Activated CD4-positive, alpha-beta T cell treated with anti-CD3 and anti-CD28 coated beads, Interleukin-2, Interleukin-6, amounts not matched to agents 100 ng/mL and 50 ng/mL, durations not matched to agents 16 hours and 8 hours (primary cell): ENCODE data around the gene PRKCA.

Experiments used
- DNase-seq: peaks from one replicate; pipeline ENCODE4 v3.0.0-alpha.2; 2020

The PRKCA gene

DNA sequence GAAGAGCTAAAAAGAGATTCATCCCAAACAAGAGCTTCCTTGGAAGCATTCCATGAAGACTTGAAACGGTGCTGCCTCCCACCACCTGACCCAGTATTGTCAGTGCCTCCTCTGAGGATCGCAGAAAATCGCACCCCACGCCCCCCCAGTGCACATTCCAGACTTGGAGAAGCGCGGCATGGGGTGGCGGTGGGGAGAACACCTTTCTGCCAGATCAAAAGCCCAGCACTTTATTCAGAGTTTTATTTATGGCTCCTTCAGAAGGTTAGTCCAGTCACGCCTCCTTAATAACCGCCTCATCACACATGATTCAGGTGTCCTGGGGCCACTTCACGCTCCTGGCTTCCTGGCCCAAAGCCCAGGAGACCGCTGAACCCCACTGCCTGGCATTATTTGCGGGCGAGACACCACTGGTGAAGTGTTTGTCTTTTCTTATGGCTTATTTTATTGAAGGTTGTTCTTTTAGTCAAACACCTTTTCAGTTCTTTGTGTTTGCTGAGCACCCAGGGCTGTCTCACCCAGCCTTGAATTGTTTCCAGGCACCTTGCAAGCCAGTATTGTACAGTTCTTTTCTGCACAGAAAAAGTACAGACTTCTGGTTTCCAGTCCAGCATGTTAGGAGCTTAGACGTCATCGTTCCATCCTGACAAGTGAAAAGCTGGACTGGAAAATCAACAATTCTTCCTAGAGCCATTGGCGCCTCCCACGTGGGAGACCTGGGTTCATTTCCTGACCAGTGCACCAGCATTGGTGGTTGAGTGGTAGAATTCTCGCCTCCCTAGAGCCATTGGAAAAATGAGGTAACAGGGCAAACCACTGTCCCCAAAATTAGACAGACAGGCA lies 452.9 kb downstream of the PRKCA start:
- no peak for DNase-seq

DNA sequence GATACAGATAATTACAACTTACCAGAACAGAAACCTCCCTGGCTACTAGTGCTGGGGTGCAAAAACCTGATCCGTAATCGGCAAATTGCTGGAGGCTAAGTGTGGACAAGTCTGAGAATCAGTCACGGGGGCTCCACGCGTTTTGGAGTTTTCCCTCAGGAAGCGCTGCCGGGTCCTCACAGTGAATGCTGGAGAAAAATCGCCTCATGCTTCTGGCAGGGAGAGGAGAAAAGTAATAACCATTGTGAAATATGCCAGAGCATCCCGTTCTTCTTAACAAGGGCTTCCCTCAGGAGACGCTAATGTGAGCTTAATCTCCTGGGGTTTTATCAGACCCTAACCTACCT lies 453.5 kb downstream of the PRKCA start:
- DNase-seq = no peak

DNA sequence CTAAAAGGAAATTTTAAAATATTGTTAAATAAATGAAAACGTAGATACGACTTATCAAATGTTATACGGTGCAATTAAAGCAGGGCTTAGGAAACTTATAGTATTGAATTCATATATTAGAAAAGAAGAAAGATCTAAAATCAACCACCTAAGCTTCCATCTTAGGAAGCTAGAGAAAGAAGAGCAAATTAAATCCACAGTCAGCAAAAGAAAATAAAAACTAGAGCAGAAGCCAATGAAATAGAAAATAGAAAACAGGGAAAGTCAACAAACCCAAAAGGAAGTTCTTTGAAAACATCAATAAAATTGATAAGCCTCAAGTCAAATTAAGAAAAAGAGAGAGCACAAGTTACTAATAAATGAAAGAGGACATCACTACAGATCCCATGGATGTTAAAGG lies 457.9 kb downstream of the PRKCA start:
- no peak for DNase-seq

DNA sequence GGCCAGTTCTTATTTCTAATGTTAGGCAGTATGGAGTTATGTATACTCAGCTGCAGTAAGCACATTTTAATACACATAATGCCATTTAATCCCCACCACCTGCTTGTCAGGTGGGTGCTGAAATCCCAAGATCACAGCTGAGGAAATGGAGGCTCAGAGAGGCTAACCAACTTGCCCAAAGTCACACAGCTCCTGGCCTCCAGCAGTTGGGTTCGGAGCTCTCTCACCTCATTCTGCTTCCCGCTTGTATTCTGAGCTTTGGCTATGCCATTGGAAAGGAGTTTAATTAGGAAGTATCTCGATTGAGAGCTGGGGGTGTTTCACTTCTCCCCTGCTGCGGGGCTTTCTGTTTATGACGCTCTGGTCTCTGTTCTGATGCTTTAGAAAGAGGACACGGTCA lies 459.9 kb downstream of the PRKCA start:
- no peak for DNase-seq

DNA sequence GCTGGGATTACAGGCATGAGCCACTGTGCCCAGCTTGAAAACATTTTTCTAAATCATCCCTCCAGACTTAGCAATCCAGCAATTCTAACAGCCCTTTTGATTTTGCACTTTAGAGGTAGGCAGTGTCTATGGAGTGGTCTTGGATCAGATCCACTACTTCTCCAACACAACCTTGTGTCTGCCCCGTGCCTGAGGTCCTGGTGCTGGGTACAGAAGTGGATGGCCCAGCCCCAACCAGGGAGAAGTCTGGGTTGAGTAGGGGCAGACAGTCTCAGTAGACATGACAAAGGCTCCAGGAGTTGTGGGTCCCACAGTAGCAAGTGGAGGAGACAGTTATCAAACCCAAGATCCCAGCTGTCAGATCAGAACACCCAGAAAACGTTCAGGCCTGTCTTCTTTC lies 460.6 kb downstream of the PRKCA start:
- DNase-seq = no peak

DNA sequence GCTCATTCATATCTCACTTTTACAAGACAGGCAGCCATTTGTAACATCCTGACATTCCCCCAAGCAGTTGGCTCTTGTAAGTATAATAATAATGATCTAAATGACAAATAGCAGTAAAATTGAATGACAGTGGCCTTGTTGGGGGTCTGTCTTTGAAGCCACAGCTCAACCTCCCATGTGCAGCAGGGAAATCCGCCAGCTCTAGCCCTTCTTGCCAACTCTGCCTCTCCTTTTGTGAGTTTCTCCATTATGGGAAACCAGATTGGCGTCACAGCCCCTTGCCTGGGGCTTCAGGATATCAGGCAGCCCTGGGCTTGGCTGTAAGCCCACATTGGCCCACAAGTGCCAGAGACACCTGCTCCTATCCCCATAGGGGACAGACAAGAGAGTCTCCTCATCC lies 462.1 kb downstream of the PRKCA start:
- no peak for DNase-seq

DNA sequence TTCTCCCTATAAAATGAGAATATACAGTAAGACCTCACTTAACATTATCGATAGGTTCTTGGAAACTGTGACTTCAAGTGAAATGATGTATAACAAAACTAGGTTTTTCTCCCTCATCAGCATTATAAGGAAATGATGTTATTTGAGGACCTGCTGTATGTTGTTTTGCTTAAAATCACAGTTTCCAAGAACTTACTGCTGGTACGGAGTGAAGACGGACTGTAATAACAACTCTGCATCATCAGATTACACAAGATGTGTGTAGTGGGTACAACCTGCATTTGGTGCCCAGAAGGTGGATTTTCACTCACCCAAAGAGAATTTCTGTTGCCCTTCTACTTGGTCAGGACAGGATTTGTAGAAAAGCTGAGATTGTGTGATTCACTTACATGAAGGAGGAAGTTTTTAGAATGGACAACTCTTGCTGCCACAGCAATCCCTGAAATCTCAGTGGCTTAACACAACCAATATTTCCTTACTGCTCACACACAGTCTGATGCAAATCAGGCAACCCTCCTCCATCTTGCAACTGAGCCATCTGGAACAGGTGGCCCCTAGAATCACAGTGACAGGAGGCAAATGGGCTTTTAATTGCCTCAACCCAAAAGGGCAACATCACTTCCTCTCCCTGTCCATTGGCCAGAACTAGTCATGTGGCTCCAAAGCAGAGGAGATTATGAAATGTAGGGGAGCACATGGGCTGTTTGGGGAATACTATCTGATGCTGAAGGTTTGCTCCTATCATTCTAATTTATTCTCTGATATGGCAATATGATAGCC lies 464.9 kb downstream of the PRKCA start:
- peak; percentile 50 for DNase-seq

DNA sequence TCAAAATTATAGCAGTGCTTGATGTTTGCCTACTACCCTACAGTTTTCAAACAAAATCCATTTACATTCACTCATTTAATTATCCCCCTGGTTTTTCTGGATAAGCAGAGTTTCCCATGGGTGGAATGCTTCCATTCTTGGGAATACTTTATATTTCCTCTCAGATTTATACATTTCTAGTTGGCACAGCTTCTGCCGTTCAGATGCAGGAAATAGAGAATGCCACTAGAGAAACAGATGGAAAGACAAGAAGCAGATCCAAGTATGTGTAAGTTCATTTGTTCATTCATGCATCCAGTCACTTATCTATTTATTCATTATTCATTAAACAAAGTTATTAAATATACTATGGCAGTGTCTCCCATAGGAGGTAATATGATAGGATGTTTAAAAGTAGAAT lies 467.5 kb downstream of the PRKCA start:
- DNase-seq = no peak

DNA sequence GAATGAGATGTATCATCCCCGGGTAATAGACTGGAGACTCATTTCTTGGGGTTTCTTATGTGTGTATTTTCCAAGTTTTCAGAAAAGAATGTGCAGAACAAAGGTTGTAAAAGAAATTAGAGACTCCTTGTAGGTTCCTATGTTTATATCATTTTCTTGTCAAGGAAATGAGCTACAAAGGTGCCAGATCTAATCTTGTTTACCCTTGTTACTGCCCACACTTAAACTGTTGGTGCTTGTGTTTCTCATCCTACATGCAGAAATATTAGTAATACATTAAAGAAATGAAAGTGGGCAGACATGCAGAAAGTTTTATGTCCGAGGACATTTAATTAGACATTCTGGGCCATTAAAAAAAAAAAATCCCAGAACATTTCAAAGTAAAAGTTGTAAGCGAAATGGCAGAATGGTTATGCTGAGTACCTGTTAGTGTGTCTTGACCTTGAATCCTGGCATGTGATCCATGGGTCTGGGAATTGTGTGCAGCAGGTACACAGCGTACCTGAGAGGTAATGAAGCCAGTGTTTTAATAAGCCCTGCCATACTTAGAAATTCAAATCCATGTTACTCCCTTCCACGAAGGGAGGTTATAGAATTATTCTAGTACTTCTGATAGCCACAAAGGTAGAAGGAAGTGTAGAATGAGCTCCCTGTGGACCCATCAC lies 469.9 kb downstream of the PRKCA start:
- no peak for DNase-seq

DNA sequence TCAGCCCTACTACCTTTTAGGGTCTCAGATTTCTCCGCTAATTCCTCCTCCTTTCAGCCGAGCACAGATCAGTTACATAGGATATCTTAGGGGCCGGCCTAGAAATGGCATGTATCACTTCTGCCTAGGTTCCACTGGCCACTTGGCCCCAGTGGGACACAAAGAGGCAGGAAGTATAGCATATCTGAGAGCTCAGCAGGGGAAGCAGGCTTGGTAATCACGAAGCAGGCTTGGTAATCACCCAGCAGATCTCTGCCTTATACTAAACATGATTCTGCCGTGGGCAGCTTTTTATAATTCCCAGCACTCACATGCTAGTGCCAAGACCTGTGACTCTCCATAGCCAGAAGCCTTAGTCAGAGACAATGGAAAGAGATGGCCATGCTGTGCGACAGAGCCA lies 472.9 kb downstream of the PRKCA start:
- DNase-seq = no peak

DNA sequence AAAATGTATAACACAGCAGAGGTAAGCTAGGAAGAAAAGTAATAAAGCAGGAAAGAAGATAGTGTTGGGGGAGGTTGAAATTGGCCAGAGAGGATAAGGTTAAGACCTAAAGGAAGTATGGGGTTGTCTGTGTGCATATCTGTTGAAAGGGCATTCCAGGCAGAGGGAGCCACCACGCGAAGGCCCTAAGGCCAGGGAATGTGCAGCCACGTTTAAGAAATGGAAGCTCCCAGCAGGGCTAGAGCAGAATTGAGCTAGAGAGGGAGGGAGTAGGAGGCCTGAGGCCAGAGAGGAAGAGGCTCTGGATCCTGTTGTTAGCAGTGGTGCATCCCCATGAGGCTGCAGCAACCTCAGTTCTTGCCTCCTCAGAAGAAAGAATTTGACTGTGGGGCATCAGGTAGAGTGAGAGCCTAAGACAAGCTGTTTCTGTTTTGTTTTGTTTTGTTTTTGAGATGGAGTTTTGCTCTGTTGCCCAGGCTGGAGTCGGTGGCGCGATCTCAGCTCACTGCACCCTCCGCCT lies 473.5 kb downstream of the PRKCA start:
- DNase-seq = no peak

DNA sequence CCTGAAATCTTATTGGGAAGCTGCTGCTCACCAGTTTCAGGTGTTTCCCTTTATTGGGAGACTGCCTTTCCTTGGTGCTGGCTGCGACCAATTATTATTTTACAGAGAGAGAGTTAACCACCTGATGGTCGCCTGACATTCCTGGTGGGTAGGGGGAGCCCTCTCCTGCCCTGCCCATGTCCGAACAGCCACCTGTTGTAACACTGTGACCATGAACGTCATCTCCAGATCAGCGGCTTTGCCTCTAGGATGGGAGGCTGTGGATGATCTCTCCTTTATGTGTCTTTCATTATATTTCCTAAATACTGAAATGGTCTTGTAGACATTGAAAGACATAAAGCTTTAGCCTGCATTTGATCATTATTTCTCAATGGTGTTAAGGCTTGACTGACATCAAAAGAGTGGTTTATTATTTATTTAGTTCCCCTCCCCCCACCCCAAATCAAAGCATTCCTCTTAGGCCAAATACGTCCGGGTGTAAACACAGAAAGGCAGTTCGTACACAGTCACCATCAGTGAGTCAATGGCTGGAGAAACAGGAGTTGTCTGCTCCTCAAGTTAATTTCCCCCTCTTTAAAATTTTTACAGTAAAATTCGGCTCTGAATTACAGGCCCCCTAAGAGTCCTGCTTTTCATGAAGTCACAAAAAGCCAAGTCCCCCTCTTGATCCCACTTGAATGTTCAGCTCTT lies 474.7 kb downstream of the PRKCA start:
- no peak for DNase-seq

DNA sequence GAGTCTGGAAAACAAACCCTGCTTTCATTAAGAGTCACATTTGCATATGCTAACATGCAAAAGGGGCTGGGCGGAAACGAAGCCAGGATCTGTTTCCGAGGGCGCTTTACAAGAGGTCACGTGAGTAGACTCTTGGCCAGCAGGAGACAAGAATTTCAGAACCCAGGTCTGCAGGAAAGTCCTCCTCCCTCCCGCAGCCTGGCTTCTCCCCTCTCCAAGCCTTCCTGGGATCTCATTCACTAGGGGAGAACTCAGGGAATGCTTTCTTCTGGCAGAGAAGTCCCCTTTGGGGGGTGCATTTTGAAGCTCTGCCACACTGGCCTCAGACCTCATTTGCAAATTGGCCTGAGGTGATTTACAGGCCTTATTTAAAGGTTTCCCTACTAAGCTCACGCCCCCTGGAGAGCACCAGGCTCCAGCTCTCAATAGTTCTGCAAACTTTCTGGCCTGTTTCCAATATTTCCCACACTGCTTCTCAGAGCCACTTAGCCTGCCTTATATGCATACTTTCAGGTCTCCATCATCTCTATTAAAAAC lies 475.3 kb downstream of the PRKCA start:
- no peak for DNase-seq

DNA sequence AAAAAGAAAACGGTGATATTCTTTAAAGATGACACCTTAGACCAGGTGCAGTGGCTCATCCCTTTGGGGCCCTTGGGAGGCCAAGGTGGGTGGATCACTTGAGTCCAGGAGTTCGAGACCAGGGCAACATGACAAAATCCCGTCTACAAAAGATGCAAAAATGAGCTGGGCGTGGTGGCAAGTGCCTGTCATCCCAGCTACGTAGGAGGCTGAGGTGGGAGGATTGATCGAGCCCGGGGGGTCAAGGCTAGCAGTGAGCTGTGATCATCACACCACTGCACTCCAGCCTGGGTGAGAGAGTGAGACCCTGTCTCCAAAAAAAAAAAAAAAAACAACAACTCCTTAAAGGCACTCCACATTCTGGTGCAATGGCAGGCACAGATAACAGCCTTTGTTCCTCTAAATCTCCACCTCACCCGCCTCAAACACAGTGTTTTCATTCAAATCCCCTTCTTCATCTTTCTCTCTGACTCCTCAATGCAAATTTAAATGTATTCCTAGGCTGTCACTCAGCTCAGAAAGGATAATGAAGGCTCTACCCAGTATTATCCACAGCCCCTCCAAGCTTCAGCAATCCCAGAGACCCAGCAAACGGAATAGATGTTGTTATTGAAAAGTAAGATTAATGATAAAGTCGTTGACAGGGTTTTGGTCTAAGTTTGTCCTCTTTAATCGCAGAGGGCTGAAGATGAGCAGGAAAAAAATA lies 476.3 kb downstream of the PRKCA start:
- DNase-seq = no peak

DNA sequence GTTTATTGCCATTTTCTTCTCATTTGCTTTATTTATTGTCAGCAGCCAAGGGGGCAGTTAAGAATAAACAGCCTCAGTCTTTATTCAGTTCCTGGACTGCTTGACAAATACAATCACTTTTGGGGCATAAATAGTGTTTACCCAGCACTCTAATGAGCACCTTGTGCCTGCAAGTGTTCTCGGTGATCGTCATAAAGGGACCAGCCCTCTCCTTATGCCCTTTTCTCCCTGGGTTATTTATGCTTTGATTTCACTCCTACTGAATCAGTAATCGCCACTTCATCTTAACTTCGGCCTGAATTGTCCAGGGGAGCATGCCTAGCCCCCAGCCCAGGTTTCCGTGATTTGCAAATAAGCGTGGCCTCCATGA lies 476.8 kb downstream of the PRKCA start:
- no peak for DNase-seq

DNA sequence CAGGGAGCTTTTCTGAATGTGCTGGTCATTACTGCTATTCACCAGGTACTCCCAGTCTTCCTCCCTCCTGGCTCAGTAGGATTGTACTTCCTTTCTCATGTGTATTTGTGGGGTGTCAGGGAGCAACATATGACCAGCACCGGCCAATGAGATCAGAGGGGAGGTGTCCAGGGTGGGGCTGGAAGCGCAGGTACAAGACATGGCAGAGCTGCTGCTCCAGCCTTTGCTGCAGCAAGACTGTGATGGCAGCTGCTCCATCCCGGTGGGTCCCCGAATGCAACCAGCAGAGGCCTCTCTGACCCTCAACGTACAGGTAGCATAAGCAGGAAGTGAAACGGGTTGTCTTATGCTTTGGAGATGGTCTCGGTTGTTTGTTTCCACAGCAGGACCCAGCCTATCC lies 478.7 kb downstream of the PRKCA start:
- DNase-seq = no peak

DNA sequence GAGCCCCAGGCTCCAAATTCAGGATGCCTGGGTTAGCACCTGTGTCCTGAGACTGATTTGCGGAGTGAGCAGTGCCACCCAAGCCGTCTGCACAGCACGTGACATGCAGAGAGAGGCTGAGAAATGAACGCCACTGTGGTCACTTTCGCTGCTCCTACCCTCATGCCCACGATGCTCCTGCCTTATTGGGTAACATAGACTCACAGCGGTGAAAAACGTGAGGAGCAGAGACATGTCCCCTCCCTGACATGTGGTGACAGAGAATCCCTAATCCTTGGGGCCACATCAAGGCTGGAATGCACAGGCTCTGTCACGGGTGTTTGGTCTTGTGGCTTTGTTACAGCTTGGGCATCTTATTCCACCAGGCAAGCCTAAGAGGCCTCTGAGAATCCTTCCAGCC lies 480.4 kb downstream of the PRKCA start:
- DNase-seq = no peak

DNA sequence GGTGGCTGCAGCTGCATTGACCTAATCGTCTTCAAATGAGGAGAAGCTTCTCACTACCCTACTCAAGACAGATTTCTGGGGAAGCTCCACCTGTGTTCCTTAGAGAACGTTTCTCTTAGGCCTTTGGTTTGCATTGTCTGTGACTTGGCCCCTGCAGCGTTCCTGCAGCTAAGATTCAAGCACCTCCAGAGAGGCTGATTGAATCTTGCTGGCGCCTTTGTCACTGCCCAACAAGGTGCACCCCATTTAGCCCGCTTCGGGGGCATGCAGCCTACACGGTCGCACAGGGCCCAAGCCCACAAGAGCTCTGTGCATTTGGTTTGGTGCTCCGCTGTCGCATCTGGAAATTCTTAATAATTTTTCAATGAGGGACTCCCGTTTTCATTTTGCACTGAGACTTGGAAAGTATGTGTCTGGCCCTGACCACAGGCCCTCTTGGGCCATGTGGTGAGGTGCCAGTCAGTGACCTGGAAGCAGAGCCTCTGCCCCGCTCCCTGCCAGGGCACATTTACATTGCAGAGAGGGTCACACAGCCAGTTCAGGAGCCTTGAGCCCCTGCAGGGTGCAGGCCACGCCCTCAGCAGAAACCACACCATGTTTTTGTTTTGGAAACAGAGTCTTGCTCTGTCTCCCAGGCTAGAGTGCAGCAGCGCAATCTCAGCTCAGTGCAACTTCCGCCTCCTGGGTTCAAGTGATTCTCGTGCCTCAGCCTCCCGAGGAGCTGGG lies 481.4 kb downstream of the PRKCA start:
- DNase-seq = no peak

DNA sequence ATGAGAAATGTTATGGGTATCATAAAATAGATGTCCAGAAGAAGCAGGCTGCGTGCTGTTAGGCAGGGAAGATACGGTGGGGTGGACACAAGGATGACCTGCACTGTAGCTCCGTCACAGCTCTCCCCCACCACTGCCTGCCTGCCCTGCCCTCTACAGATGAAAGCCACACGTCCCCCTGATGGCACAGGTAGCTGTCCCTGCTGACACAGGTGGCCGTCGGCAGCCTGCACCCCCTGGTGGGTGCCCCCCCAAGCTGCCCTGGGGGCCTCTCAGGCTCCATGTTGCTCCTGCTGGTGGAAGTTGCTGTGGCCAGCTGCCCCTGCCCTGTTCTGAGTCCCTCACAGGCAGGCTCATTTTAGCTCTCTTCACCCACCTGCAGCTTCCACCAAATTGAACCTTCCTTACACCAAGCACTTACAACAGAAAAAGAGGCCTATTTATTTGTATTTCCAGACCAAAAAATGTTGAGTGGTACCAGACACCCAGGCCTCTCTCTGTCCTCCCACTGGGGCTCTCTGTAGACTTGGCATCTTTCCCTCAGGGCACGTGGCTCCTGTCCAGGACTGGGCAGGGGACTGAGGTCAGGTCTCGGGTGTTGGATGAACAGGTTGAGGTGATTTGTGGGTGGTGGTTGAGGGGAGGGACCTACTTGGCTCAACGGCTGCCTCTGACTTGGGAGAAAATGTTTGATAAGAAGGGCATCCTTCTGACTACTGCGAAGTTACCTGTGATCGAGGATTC lies 482.4 kb downstream of the PRKCA start:
- no peak for DNase-seq

DNA sequence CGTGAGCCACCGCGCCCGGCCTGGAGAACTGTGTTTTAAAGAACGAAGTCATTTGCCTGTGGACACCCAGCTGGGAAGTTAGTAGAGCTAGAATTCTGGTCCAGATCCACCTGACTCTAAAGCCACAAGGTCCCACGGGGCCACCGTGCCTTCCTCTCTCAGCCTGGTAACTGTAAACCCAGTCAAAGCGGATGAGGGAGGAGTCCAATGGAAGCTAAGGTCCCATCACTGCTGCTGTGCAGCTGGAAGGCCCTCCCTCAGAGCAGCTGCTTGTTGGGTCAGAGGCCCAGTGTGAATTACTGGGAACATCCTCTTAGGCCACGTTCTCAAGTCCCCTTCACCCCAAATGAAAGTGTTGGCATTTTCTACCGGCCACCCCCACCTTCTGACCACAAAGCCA lies 483.7 kb downstream of the PRKCA start:
- DNase-seq = no peak

DNA sequence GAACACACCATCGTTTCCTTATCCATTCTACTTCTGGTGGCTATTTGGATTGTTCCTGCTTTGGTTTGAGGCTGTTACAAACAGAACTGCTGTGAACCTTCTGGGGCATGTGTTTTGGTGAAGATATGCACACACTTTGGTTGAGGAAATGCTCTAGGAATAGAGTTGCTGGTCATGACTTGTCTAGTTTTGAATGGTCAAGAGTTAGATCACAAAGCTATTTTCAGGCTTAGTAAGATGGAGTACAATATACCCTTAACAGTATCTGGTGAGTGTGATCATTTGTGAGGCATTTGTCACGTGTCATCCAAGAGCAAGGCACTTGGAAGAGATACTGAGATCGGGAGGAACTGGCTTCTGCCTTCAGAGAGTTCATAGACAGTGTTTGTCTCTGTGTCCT lies 485.5 kb downstream of the PRKCA start:
- no peak for DNase-seq
